IMR-90 (cell line): ENCODE data around the gene KLHDC10. TPM values are rescaled to one million over a fixed set of nuclear protein-coding genes. Genes with fewer than 3 reads are reported as not detected.

Experiments
- ATAC-seq: fragments of 200-7000 bp; cut with Tn5 transposase; 2 replicates; pipeline ENCODE4 v1.9.1; 2020; ENCODE audit warnings: low read depth, mild to moderate bottlenecking, moderate library complexity
- BruUV-seq: library from RNA; stranded (reverse); fragments of 400-500 nt; replicated peaks from 2 replicates; lab custom pipeline; 2021; lab: Mats Ljungman, UMichigan
- CTCF ChIA-PET: fragments of 300-600 bp; formaldehyde crosslinking; extraction: SDS; loops from one replicate; lab custom pipeline; 2021; ENCODE audit warnings: antibody characterized with exemption; lab: Yijun Ruan, JAX
- POLR2A ChIA-PET: fragments of 300-600 bp; sonication (Branson Sonifier 250); formaldehyde crosslinking; loops from one replicate; lab custom pipeline; 2022; ENCODE audit warnings: antibody characterized with exemption; ENCODE audit not compliant: unreplicated experiment; lab: Charles Lee
- DNase-seq: peaks from one replicate; pipeline ENCODE4 v3.0.0; 2013
- H2AFZ ChIP-seq: replicated peaks from 2 replicates; pipeline ENCODE3; 2013; ENCODE audit warnings: low read length, mild to moderate bottlenecking; ENCODE audit not compliant: poor library complexity
- H2AK5ac ChIP-seq: 2 replicates; pipeline ENCODE4 v1.6.1; 2013; ENCODE audit warnings: low read depth, low read length, inconsistent platforms
- H2AK9ac ChIP-seq: replicated peaks from 2 replicates; pipeline ENCODE3; 2013; ENCODE audit warnings: mild to moderate bottlenecking, low read depth, low read length, moderate library complexity; ENCODE audit not compliant: poor library complexity
- H2BK120ac ChIP-seq: 2 replicates; pipeline ENCODE4 v1.6.1; 2013; ENCODE audit warnings: low read depth, low read length, inconsistent platforms
- H2BK15ac ChIP-seq: 3 replicates; pipeline ENCODE4 v1.6.1; 2013; ENCODE audit warnings: low read depth, low read length, inconsistent platforms
- H2BK20ac ChIP-seq: 2 replicates; pipeline ENCODE4 v1.6.1; 2013; ENCODE audit warnings: low read depth, mild to moderate bottlenecking, inconsistent platforms, low read length, moderate library complexity
- H2BK5ac ChIP-seq: 2 replicates; pipeline ENCODE4 v1.6.1; 2013; ENCODE audit warnings: mild to moderate bottlenecking, low read depth, low read length, inconsistent platforms; ENCODE audit not compliant: poor library complexity, severe bottlenecking
- H3K14ac ChIP-seq: replicated peaks from 2 replicates; pipeline ENCODE4 v1.6.1; 2013; ENCODE audit warnings: low read depth, low read length, inconsistent platforms
- H3K18ac ChIP-seq: 2 replicates; pipeline ENCODE4 v1.6.1; 2013; ENCODE audit warnings: low read depth, low read length, control low read depth
- H3K23ac ChIP-seq: 2 replicates; pipeline ENCODE4 v1.6.1; 2013; ENCODE audit warnings: low read depth, low read length, inconsistent platforms
- H3K27ac ChIP-seq: 2 replicates; pipeline ENCODE4 v1.5.1; 2013; ENCODE audit warnings: mild to moderate bottlenecking, control low read depth, low read length; ENCODE audit not compliant: insufficient read depth
- H3K27me3 ChIP-seq: 2 replicates; pipeline ENCODE4 v1.6.1; 2013; ENCODE audit warnings: low read length; ENCODE audit not compliant: control insufficient read depth, insufficient read depth
- H3K36me3 ChIP-seq: 2 replicates; pipeline ENCODE4 v1.6.1; 2013; ENCODE audit warnings: low read length, mixed read lengths; ENCODE audit not compliant: control insufficient read depth, insufficient read depth
- H3K4ac ChIP-seq: 2 replicates; pipeline ENCODE4 v1.6.1; 2013; ENCODE audit warnings: low read depth, low read length, inconsistent platforms
- H3K4me1 ChIP-seq: 2 replicates; pipeline ENCODE4 v1.6.1; 2013; ENCODE audit warnings: low read length, mixed read lengths; ENCODE audit not compliant: control insufficient read depth, insufficient read depth
- H3K4me2 ChIP-seq: 2 replicates; pipeline ENCODE4 v1.6.1; 2013; ENCODE audit warnings: low read depth, mild to moderate bottlenecking, control low read depth, low read length, moderate library complexity
- H3K4me3 ChIP-seq: 2 replicates; pipeline ENCODE4 v1.5.1; 2013; ENCODE audit warnings: low read depth, mild to moderate bottlenecking, control low read depth, low read length, moderate library complexity; ENCODE audit not compliant: insufficient read depth
- H3K56ac ChIP-seq: 2 replicates; pipeline ENCODE4 v1.6.1; 2013; ENCODE audit warnings: low read length, inconsistent platforms; ENCODE audit not compliant: insufficient read depth; ENCODE audit errors: extremely low read depth
- H3K79me1 ChIP-seq, 2 experiments: 2 replicates each; pipeline ENCODE4 v1.6.1; 2013; ENCODE audit warnings: low read length in 2 of 2, inconsistent platforms in 1 of 2, low read depth in 1 of 2
- H3K9ac ChIP-seq: 2 replicates; pipeline ENCODE4 v1.6.1; 2013; ENCODE audit warnings: low read depth, low read length, control low read depth
- H3K9me1 ChIP-seq: 2 replicates; pipeline ENCODE4 v1.6.1; 2013; ENCODE audit warnings: low read length, inconsistent platforms; ENCODE audit not compliant: insufficient read depth
- H3K9me3 ChIP-seq: 2 replicates; pipeline ENCODE4 v1.6.1; 2013; ENCODE audit warnings: low read length; ENCODE audit not compliant: control insufficient read depth, insufficient read depth
- H4K20me1 ChIP-seq: 2 replicates; pipeline ENCODE4 v1.6.1; 2013; ENCODE audit warnings: low read length, inconsistent platforms; ENCODE audit not compliant: insufficient read depth
- H4K5ac ChIP-seq: 2 replicates; pipeline ENCODE4 v1.6.1; 2013; ENCODE audit warnings: mild to moderate bottlenecking, low read depth, low read length, control low read depth
- H4K8ac ChIP-seq, 2 experiments: 2 replicates each; pipeline ENCODE4 v1.6.1; 2013; ENCODE audit warnings: low read depth in 2 of 2, low read length in 2 of 2, control low read depth in 1 of 2, inconsistent platforms in 1 of 2
- H4K91ac ChIP-seq: 2 replicates; pipeline ENCODE4 v1.6.1; 2013; ENCODE audit warnings: low read depth, low read length, inconsistent platforms; ENCODE audit not compliant: insufficient read depth
- BHLHE40 ChIP-seq: fragments of 150-350 bp; IDR thresholded peaks from 2 replicates; pipeline ENCODE4 v1.6.1; 2016; ENCODE audit warnings: mild to moderate bottlenecking, low read depth, low read length
- CEBPB ChIP-seq: IDR thresholded peaks from 2 replicates; pipeline ENCODE4 v1.6.1; 2012; ENCODE audit warnings: low read depth, low read length, improper control_type of control experiment
- CHD1 ChIP-seq: IDR thresholded peaks from 2 replicates; pipeline ENCODE4 v1.6.1; 2012; ENCODE audit warnings: low read depth, low read length, improper control_type of control experiment
- FOS ChIP-seq: fragments of 150-350 bp; IDR thresholded peaks from 2 replicates; pipeline ENCODE4 v1.6.1; 2016; ENCODE audit warnings: low read depth, low read length
- MAFK ChIP-seq: IDR thresholded peaks from 2 replicates; pipeline ENCODE4 v1.6.1; 2012; ENCODE audit warnings: low read depth, low read length, improper control_type of control experiment
- MAZ ChIP-seq: IDR thresholded peaks from 2 replicates; pipeline ENCODE4 v1.6.1; 2012; ENCODE audit warnings: low read depth, mild to moderate bottlenecking, low read length, improper control_type of control experiment, moderate library complexity, borderline replicate concordance
- MXI1 ChIP-seq: IDR thresholded peaks from 2 replicates; pipeline ENCODE4 v1.6.1; 2012; ENCODE audit warnings: low read depth, mild to moderate bottlenecking, low read length, moderate library complexity, borderline replicate concordance
- NFE2L2 ChIP-seq: fragments of 150-350 bp; IDR thresholded peaks from 2 replicates; pipeline ENCODE4 v1.6.1; 2016; ENCODE audit warnings: low read depth, mild to moderate bottlenecking, low read length
- POLR2A ChIP-seq: IDR thresholded peaks from 2 replicates; pipeline ENCODE4 v1.6.1; 2012; ENCODE audit warnings: mild to moderate bottlenecking, low read depth, low read length
- RAD21 ChIP-seq: IDR thresholded peaks from 2 replicates; pipeline ENCODE4 v1.6.1; 2012; ENCODE audit warnings: low read length, improper control_type of control experiment
- RCOR1 ChIP-seq: IDR thresholded peaks from 2 replicates; pipeline ENCODE4 v1.6.1; 2012; ENCODE audit warnings: mild to moderate bottlenecking, low read length, improper control_type of control experiment; ENCODE audit not compliant: insufficient replicate concordance
- RFX5 ChIP-seq: IDR thresholded peaks from 2 replicates; pipeline ENCODE4 v1.8.0; 2012; ENCODE audit warnings: low read depth, mild to moderate bottlenecking, low read length, moderate library complexity
- SMC3 ChIP-seq: fragments of 150-350 bp; IDR thresholded peaks from 2 replicates; pipeline ENCODE4 v1.6.1; 2016; ENCODE audit warnings: low read depth, mild to moderate bottlenecking, antibody characterized with exemption, low read length, moderate library complexity
- dilution Hi-C: fragments of 300-500 bp; cut with HindIII; formaldehyde crosslinking; loops from one replicate; pipeline ENCODE4 v1.14.3; 2018; ENCODE audit warnings: low sequenced_read_pairs; ENCODE audit not compliant: unreplicated experiment
- in situ Hi-C: fragments of 300-500 bp; cut with MboI; formaldehyde crosslinking; loops from 3 replicates; pipeline ENCODE4 v1.14.3; 2019; ENCODE audit warnings: low sequenced_read_pairs, inconsistent platforms, mixed read lengths
- intact Hi-C: fragments of 100-400 bp; cut with micrococcal nuclease; formaldehyde crosslinking; loops from 2 replicates; pipeline ENCODE4 v1.10.0; 2022
- polyA plus RNA-seq, 3 experiments: library from polyadenylated mRNA; depleted of rRNA; stranded (reverse); fragments of >200 nt; gene quantifications; 2 replicates each; pipeline ENCODE4 v1.2.3, GENCODE V29; 2012; ENCODE audit warnings: low replicate concordance in 1 of 3
- total RNA-seq: library from RNA; depleted of rRNA; stranded (reverse); fragments of >200 nt; gene quantifications from 2 replicates; pipeline ENCODE4 v1.2.3, GENCODE V29; 2012
- TF ChIP-seq, protein P1 (sequence below): fragments of 150-350 bp; IDR thresholded peaks from 2 replicates; pipeline ENCODE4 v1.6.1; 2016; ENCODE audit warnings: low read depth, mild to moderate bottlenecking, low read length, moderate library complexity, borderline replicate concordance
- TF ChIP-seq, protein P2 (sequence below): fragments of 150-350 bp; IDR thresholded peaks from 2 replicates; pipeline ENCODE4 v1.6.1; 2017; ENCODE audit warnings: mild to moderate bottlenecking, antibody characterized with exemption, low read length, low read depth
- TF ChIP-seq, protein P3 (sequence below): conservative IDR thresholded peaks from 2 replicates; pipeline ENCODE4 v1.5.1; 2012; ENCODE audit warnings: mild to moderate bottlenecking, low read depth, low read length, improper control_type of control experiment

Gene KLHDC10
- total and polyA plus RNA-seq, 2 of the 4 experiments (the other 2 are of a cell fraction) = 12.4 to 27.1 TPM

DNA sequence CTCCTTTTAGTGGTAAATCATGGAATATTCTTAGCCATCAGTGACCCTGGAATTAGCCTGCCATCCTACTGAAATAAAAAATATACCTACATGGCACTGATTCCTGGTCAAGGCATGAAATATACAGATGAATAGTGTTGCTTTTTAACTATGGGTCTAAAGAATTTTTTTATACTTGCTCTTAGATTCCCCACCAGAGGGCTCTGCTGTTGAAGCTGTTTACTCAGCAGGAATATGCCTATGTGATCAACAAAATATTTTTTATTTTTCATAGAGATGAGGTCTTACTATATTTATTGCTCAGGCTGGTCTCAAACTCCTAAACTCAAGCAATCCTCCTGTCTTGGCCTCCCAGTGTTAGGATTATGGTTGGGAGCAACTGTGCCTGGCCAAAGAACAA is 32.6 kb upstream of the KLHDC10 start:
- intact Hi-C loops = loop anchor here (1.0 kb wide), 1 partner anchor 721 kb away; no protein-coding TSS in a partner anchor
- CTCF ChIA-PET = interaction anchor here (0.6 kb wide), 1 partner anchor 901 kb away, joined by 3 read pairs; no protein-coding TSS in a partner anchor

More for the DNA sequence above, 32.6 kb upstream of the KLHDC10 start:
- ATAC-seq (peak; percentile 53; the same call in 1 of the 2 replicates), DNase-seq (peak; percentile 20)
- no peak overlapping the region for H2AFZ ChIP-seq
- H4K8ac ChIP-seq = no peak overlapping the region
- 0 out of 2 replicates have a peak, but pooled peaks cover 2% of the 10 kb centered on the region for H3K9me1 ChIP-seq
- no peaks in the 10 kb centered on the region for H3K9me3 ChIP-seq
- in situ Hi-C loops (no loop called here), dilution Hi-C loops (no loop called here)
- H3K27ac ChIP-seq = no peak overlapping the region
- no peak overlapping the region for H4K91ac ChIP-seq
- no peak overlapping the region for H3K4me2 ChIP-seq
- peaks cover 18% of the 10 kb centered on the region for H3K36me3 ChIP-seq
- no peak overlapping the region for H3K56ac ChIP-seq
- no peak overlapping the region for H4K5ac ChIP-seq
- no peak overlapping the region for H3K4me3 ChIP-seq
- H2BK20ac ChIP-seq = no peak overlapping the region
- H3K4ac ChIP-seq = no peak overlapping the region
- H2AK9ac ChIP-seq = no peak overlapping the region
- no peaks in the 10 kb centered on the region for H3K27me3 ChIP-seq
- no TSS peak for BruUV-seq
- H2AK5ac ChIP-seq = no peak overlapping the region
- H3K9ac ChIP-seq = no peak overlapping the region
- H3K18ac ChIP-seq = no peak overlapping the region
- H2BK5ac ChIP-seq = no peak overlapping the region
- H3K79me1 ChIP-seq = no peaks in the 10 kb centered on the region
- POLR2A ChIA-PET = no interaction called here
- no peak overlapping the region for H3K23ac ChIP-seq
- no peaks in the 10 kb centered on the region; the same call in 1 of the 2 replicates for H4K20me1 ChIP-seq
- no peaks in the 10 kb centered on the region for H3K4me1 ChIP-seq
- TF ChIP-seq, protein P1, sequence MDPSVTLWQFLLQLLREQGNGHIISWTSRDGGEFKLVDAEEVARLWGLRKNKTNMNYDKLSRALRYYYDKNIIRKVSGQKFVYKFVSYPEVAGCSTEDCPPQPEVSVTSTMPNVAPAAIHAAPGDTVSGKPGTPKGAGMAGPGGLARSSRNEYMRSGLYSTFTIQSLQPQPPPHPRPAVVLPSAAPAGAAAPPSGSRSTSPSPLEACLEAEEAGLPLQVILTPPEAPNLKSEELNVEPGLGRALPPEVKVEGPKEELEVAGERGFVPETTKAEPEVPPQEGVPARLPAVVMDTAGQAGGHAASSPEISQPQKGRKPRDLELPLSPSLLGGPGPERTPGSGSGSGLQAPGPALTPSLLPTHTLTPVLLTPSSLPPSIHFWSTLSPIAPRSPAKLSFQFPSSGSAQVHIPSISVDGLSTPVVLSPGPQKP = no peak
- TF ChIP-seq CHD1 (no peak), MAFK (0 out of 2 replicates have a peak, but pooled peaks have one; percentile 19), CEBPB (no peak), RAD21 (no peak), SMC3 (peak; percentile 41; the same call in 1 of the 2 replicates), MXI1 (no peak), MAZ (no peak), POLR2A (no peak), FOS (no peak), RCOR1 (no peak), NFE2L2 (no peak), RFX5 (no peak), BHLHE40 (no peak)
- TF ChIP-seq, protein P2, sequence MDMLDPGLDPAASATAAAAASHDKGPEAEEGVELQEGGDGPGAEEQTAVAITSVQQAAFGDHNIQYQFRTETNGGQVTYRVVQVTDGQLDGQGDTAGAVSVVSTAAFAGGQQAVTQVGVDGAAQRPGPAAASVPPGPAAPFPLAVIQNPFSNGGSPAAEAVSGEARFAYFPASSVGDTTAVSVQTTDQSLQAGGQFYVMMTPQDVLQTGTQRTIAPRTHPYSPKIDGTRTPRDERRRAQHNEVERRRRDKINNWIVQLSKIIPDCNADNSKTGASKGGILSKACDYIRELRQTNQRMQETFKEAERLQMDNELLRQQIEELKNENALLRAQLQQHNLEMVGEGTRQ = no peak
- TF ChIP-seq, protein P3, sequence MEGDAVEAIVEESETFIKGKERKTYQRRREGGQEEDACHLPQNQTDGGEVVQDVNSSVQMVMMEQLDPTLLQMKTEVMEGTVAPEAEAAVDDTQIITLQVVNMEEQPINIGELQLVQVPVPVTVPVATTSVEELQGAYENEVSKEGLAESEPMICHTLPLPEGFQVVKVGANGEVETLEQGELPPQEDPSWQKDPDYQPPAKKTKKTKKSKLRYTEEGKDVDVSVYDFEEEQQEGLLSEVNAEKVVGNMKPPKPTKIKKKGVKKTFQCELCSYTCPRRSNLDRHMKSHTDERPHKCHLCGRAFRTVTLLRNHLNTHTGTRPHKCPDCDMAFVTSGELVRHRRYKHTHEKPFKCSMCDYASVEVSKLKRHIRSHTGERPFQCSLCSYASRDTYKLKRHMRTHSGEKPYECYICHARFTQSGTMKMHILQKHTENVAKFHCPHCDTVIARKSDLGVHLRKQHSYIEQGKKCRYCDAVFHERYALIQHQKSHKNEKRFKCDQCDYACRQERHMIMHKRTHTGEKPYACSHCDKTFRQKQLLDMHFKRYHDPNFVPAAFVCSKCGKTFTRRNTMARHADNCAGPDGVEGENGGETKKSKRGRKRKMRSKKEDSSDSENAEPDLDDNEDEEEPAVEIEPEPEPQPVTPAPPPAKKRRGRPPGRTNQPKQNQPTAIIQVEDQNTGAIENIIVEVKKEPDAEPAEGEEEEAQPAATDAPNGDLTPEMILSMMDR = peak; percentile 41
- H2BK15ac ChIP-seq = no peak overlapping the region
- H3K14ac ChIP-seq = no peak overlapping the region
- H2BK120ac ChIP-seq = no peak overlapping the region
